ENCODE measurements around the gene WASF1. TPM values are rescaled to one million over a fixed set of nuclear protein-coding genes. Genes with fewer than 3 reads are reported as not detected.
"Not testable (repeated sequence)": the region's sequence is repeated elsewhere in the genome, so short reads cannot be mapped to it uniquely, and the experiment has no call there.

Gene WASF1
- total and polyA plus RNA-seq, 7 experiments from 2014 or later: 0.19 to 4.7 (median 0.51) TPM

- H3K4me1 Mint-ChIP-seq; H3K27me3 ChIP-seq (ENCODE audit: control insufficient read depth in 2 of 2, insufficient read depth in 2 of 2, low read length in 2 of 2); ATAC-seq; CTCF ChIA-PET; H3K36me3 Mint-ChIP-seq; POLR2A ChIA-PET; H3K36me3 ChIP-seq (ENCODE audit: control insufficient read depth in 2 of 3, insufficient read depth in 3 of 3, low read length in 3 of 3); intact Hi-C loops (cut with micrococcal nuclease); H3K9me3 ChIP-seq (ENCODE audit: control insufficient read depth in 2 of 3, low read length in 3 of 3); H3K4me1 ChIP-seq (ENCODE audit: control insufficient read depth in 2 of 2, insufficient read depth in 2 of 2, low read length in 2 of 2); H3K9me3 Mint-ChIP-seq; H3K27me3 Mint-ChIP-seq; H3K27ac ChIP-seq (ENCODE audit: low read depth, low read length); DNase-seq; H3K4me3 ChIP-seq (ENCODE audit: low read length); H3K27ac Mint-ChIP-seq; H3K4me3 Mint-ChIP-seq: not testable (repeated sequence)
These were observed 57.8 kb downstream of the WASF1 start for GRCh38 chr6:110121655-110122054.

DNA sequence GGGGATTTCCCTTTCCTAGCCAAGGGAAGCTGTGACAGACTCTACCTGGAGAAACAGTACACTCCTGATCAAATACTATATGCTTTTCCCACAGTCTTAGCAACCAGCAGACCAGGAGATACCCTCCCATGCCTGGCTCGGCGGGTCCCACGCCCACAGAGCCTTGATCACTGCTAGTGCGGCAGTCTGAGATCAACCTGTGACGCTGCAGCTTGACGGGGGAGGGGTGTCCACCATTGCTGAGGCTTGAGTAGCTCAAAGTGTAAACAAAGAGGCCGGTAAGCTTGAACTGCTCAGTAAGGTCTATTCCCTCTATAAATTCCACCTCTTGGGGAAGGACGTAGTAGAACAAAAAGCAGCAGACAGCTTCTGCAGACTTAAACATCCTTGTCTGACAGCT is 63.2 kb downstream of the WASF1 start:
- Mint-ChIP-seq H3K27ac (no peak overlapping the region), H3K27me3 (peaks cover 0 to 12% (median 8%) of the 10 kb centered on the region in 5 donors), H3K4me1 (no peaks in the 10 kb centered on the region), H3K4me3 (no peak overlapping the region), H3K36me3 (peaks cover 0 to 4% (median 0%) of the 10 kb centered on the region in 5 donors), H3K9me3 (peaks cover 0 to 15% (median 3%) of the 10 kb centered on the region in 11 donors)
- ATAC-seq: no peak
- POLR2A ChIA-PET: no interaction called here
- no peaks in the 10 kb centered on the region for H3K27me3 ChIP-seq (ENCODE audit: control insufficient read depth in 2 of 2, insufficient read depth in 2 of 2, low read length in 2 of 2)
- no peak overlapping the region for H3K4me3 ChIP-seq (ENCODE audit: low read length)
- DNase-seq: no peak
- H3K36me3 ChIP-seq (ENCODE audit: control insufficient read depth in 2 of 3, insufficient read depth in 3 of 3, low read length in 3 of 3): no peaks in the 10 kb centered on the region
- intact Hi-C loops (cut with micrococcal nuclease): no loop called here
- no peaks in the 10 kb centered on the region for H3K9me3 ChIP-seq (ENCODE audit: control insufficient read depth in 2 of 3, low read length in 3 of 3)
- CTCF ChIA-PET: no interaction called here
- no peaks in the 10 kb centered on the region for H3K4me1 ChIP-seq (ENCODE audit: control insufficient read depth in 2 of 2, insufficient read depth in 2 of 2, low read length in 2 of 2)
- no peak overlapping the region for H3K27ac ChIP-seq (ENCODE audit: low read depth, low read length)

DNA sequence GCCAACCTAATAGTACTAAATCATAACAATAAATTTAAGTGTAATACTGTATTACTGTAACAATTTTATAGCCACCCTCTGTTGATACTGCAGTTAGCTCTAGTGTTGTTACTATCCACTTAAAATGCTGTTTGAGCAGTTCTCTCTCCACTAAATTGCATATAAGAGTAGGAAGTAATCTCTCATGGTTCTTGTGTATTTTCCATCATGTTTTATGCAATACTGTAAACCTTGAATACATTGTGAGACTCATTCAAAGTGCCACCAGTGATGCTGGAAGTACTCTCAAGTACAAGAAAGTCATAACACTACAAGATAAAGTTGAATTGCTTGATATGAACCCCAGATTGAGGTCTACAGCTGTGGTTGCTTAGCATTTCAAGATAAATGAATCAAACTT is 65.5 kb downstream of the WASF1 start:
- intact Hi-C loops (cut with micrococcal nuclease): no loop called here

DNA sequence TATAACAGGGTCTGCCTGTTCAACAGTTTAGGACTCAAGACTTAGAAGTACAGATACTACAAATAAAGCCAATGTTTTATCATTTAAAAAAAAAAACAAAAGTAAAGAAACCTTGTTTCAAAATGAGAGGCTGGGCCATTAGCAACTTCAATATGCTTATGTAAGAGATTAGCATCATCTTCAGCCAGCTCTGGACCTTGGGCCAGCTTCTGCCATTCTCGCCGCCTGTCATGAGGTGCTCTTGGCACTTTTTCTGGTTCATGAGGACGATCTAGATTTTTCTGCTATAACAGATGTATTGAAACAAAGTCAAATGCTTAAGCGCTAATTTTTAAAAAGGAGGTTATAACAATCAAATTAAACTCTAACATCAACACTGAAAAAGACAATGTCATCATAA is 74.2 kb downstream of the WASF1 start:
- ATAC-seq (no peak), DNase-seq (no peak)
- H3K27me3 ChIP-seq (ENCODE audit: control insufficient read depth in 2 of 2, insufficient read depth in 2 of 2, low read length in 2 of 2): peaks cover 0 to 3% of the 10 kb centered on the region in 2 donors
- H3K4me1 Mint-ChIP-seq: peaks cover 0 to 2% (median 0%) of the 10 kb centered on the region in 7 donors
- no peak overlapping the region for H3K27ac Mint-ChIP-seq
- H3K36me3 Mint-ChIP-seq: no peaks in the 10 kb centered on the region
- POLR2A ChIA-PET: no interaction called here
- H3K9me3 ChIP-seq (ENCODE audit: control insufficient read depth in 2 of 3, low read length in 3 of 3): no peaks in the 10 kb centered on the region
- no peaks in the 10 kb centered on the region for H3K4me1 ChIP-seq (ENCODE audit: control insufficient read depth in 2 of 2, insufficient read depth in 2 of 2, low read length in 2 of 2)
- intact Hi-C loops (cut with micrococcal nuclease): no loop called here
- CTCF ChIA-PET: no interaction called here
- H3K36me3 ChIP-seq (ENCODE audit: control insufficient read depth in 2 of 3, insufficient read depth in 3 of 3, low read length in 3 of 3): no peaks in the 10 kb centered on the region
- no peak overlapping the region for H3K4me3 Mint-ChIP-seq
- no peak overlapping the region for H3K4me3 ChIP-seq (ENCODE audit: low read length)
- H3K27me3 Mint-ChIP-seq: peaks cover 0 to 6% (median 0%) of the 10 kb centered on the region in 5 donors
- H3K27ac ChIP-seq (ENCODE audit: low read depth, low read length): no peak overlapping the region
- no peaks in the 10 kb centered on the region for H3K9me3 Mint-ChIP-seq

More for the DNA sequence above, 65.5 kb downstream of the WASF1 start:
- ATAC-seq: no peak
- ChIA-PET POLR2A (no interaction called here), CTCF (no interaction called here)
- H3K9me3 Mint-ChIP-seq: peaks cover 0 to 11% (median 0%) of the 10 kb centered on the region in 11 donors
- no peak overlapping the region for H3K27ac Mint-ChIP-seq
- H3K36me3 ChIP-seq (ENCODE audit: control insufficient read depth in 2 of 3, insufficient read depth in 3 of 3, low read length in 3 of 3): no peaks in the 10 kb centered on the region
- H3K4me3 ChIP-seq (ENCODE audit: low read length): no peak overlapping the region
- H3K4me1 ChIP-seq (ENCODE audit: control insufficient read depth in 2 of 2, insufficient read depth in 2 of 2, low read length in 2 of 2): no peaks in the 10 kb centered on the region
- H3K9me3 ChIP-seq (ENCODE audit: control insufficient read depth in 2 of 3, low read length in 3 of 3): no peaks in the 10 kb centered on the region
- peaks cover 0 to 4% (median 0%) of the 10 kb centered on the region in 5 donors for H3K36me3 Mint-ChIP-seq
- H3K27me3 ChIP-seq (ENCODE audit: control insufficient read depth in 2 of 2, insufficient read depth in 2 of 2, low read length in 2 of 2): no peaks in the 10 kb centered on the region
- no peak for DNase-seq
- no peak overlapping the region for H3K4me3 Mint-ChIP-seq
- no peak overlapping the region for H3K27ac ChIP-seq (ENCODE audit: low read depth, low read length)
- peaks cover 0 to 12% (median 9%) of the 10 kb centered on the region in 5 donors for H3K27me3 Mint-ChIP-seq
- H3K4me1 Mint-ChIP-seq: no peaks in the 10 kb centered on the region

DNA sequence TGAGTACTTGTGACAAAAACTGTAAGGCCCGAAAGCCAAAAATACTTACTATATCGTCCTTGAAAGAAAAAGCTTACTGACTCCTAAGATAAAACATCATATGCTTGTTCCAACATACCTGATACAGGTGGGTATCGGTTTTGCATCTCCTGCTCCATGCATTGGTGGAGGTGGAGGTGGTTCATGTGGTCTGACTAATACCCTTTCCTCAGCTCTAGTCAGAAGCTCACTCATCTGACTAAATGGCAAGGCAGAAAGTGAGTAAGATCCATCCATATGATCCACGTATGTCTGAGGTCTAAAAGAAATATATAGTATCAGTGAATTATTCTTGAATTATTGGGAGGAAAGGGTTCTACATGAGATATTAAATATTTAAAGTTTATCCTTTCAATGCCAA is 76.2 kb downstream of the WASF1 start:
- Mint-ChIP-seq H3K27me3 (no peaks in the 10 kb centered on the region), H3K9me3 (no peaks in the 10 kb centered on the region), H3K36me3 (no peaks in the 10 kb centered on the region), H3K4me1 (peaks cover 0 to 2% (median 0%) of the 10 kb centered on the region in 7 donors), H3K27ac (no peak overlapping the region), H3K4me3 (no peak overlapping the region)
- peaks cover 0 to 3% of the 10 kb centered on the region in 2 donors for H3K27me3 ChIP-seq (ENCODE audit: control insufficient read depth in 2 of 2, insufficient read depth in 2 of 2, low read length in 2 of 2)
- intact Hi-C loops (cut with micrococcal nuclease): no loop called here
- no peaks in the 10 kb centered on the region for H3K4me1 ChIP-seq (ENCODE audit: control insufficient read depth in 2 of 2, insufficient read depth in 2 of 2, low read length in 2 of 2)
- CTCF ChIA-PET: interaction anchor here (0.7 kb wide), 1 partner anchor 287 kb away, joined by 5 read pairs; no protein-coding TSS in a partner anchor
- DNase-seq (no peak), ATAC-seq (no peak)
- H3K9me3 ChIP-seq (ENCODE audit: control insufficient read depth in 2 of 3, low read length in 3 of 3): no peaks in the 10 kb centered on the region
- no peaks in the 10 kb centered on the region for H3K36me3 ChIP-seq (ENCODE audit: control insufficient read depth in 2 of 3, insufficient read depth in 3 of 3, low read length in 3 of 3)
- POLR2A ChIA-PET: no interaction called here
- no peak overlapping the region for H3K27ac ChIP-seq (ENCODE audit: low read depth, low read length)
- no peak overlapping the region for H3K4me3 ChIP-seq (ENCODE audit: low read length)

- Histone ChIP-seq H3K36me3 (ENCODE audit: control insufficient read depth in 2 of 3, insufficient read depth in 3 of 3, low read length in 3 of 3) (no peaks in the 10 kb centered on the region), H3K27me3 (ENCODE audit: control insufficient read depth in 2 of 2, insufficient read depth in 2 of 2, low read length in 2 of 2) (peaks cover 0 to 3% of the 10 kb centered on the region in 2 donors), H3K27ac (ENCODE audit: low read depth, low read length) (no peak overlapping the region), H3K9me3 (ENCODE audit: control insufficient read depth in 2 of 3, low read length in 3 of 3) (no peaks in the 10 kb centered on the region), H3K4me1 (ENCODE audit: control insufficient read depth in 2 of 2, insufficient read depth in 2 of 2, low read length in 2 of 2) (no peaks in the 10 kb centered on the region), H3K4me3 (ENCODE audit: low read length) (no peak overlapping the region)
- Mint-ChIP-seq H3K27me3 (peaks cover 0 to 2% (median 0%) of the 10 kb centered on the region in 5 donors), H3K27ac (no peak overlapping the region), H3K36me3 (no peaks in the 10 kb centered on the region), H3K4me1 (peaks cover 0 to 2% (median 0%) of the 10 kb centered on the region in 7 donors), H3K9me3 (no peaks in the 10 kb centered on the region), H3K4me3 (no peak overlapping the region)
- no peak for DNase-seq
- CTCF ChIA-PET: interaction anchor here (0.6 to 0.7 kb wide), 2 partner anchors 25 to 288 kb away, joined by 3 to 5 read pairs; no protein-coding TSS in a partner anchor
- POLR2A ChIA-PET: no interaction called here
- ATAC-seq: no peak
- intact Hi-C loops (cut with micrococcal nuclease): no loop called here
These were observed 77.1 kb downstream of the WASF1 start for GRCh38 chr6:110102411-110102810.

DNA sequence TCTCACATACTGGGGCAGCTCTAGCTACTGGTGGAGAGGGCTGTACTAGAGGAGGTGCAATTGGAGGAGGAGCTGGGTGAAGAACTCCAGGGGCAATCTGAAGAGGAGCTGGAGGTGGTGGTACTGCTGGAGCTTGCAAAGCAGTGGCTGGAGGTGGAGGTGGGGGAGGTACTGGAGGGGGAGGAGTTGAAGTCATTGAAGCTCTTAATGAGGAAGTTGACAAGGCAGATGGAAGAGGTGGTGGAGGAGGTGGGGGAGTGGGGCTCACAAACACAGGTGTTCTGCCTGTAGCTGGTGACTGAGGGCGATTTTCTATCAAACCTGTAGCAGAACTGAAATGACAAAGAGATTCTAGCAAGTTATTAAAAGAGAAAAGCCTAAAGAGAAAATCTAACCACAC is 77.6 kb downstream of the WASF1 start:
- H3K27ac Mint-ChIP-seq: no peak overlapping the region
- no peaks in the 10 kb centered on the region for H3K9me3 Mint-ChIP-seq
- ATAC-seq (no peak), DNase-seq (no peak)
- Histone ChIP-seq H3K4me1 (ENCODE audit: control insufficient read depth in 2 of 2, insufficient read depth in 2 of 2, low read length in 2 of 2) (no peaks in the 10 kb centered on the region), H3K27me3 (ENCODE audit: control insufficient read depth in 2 of 2, insufficient read depth in 2 of 2, low read length in 2 of 2) (peaks cover 0 to 3% of the 10 kb centered on the region in 2 donors), H3K36me3 (ENCODE audit: control insufficient read depth in 2 of 3, insufficient read depth in 3 of 3, low read length in 3 of 3) (no peaks in the 10 kb centered on the region), H3K27ac (ENCODE audit: low read depth, low read length) (no peak overlapping the region), H3K9me3 (ENCODE audit: control insufficient read depth in 2 of 3, low read length in 3 of 3) (no peaks in the 10 kb centered on the region), H3K4me3 (ENCODE audit: low read length) (no peak overlapping the region)
- no peaks in the 10 kb centered on the region for H3K36me3 Mint-ChIP-seq
- H3K27me3 Mint-ChIP-seq: peaks cover 0 to 4% (median 0%) of the 10 kb centered on the region in 5 donors
- intact Hi-C loops (cut with micrococcal nuclease): no loop called here
- POLR2A ChIA-PET: no interaction called here
- CTCF ChIA-PET: no interaction called here
- peaks cover 0 to 2% (median 0%) of the 10 kb centered on the region in 7 donors for H3K4me1 Mint-ChIP-seq
- no peak overlapping the region for H3K4me3 Mint-ChIP-seq

Data from naive thymus-derived CD4-positive, alpha-beta T cell (primary cell).